ENCODE data around the gene CUL1.
"Not testable (repeated sequence)": the region's sequence is repeated elsewhere in the genome, so short reads cannot be mapped to it uniquely, and the experiment has no call there.

Gene CUL1

DNA sequence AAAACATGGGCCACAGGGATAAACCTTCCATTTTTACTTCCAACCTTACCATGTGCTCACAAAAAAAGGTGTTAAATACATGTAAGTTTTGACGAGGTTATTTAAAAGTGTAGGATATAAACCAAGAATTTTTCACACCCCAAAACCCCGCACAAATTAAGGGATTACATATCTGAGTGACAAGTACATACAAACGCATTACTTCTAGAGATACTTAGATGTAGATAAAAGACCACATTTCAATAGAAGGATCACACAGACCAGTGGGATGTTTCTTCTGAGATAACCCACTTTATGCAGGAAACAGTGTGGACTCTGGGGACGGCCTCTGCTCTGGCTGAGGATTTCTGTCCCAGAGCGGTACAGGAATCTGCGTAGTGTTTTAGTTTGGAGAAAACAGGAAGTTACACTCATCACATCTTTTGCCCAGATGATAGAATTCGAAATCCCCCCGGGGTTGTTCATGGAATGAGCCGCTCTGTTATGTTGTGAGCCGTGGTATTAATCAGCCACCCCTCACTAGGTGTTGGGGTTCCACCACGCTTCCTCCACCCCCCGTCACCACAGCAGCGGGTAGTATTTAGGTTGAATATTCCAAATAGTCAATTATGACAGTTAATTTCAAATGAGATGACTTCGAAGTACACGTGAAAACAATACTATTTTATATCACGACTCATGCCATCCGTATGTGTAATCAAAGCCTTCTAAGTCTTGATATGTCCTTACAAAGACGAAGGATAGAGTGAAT lies 1.3 kb upstream of the CUL1 start:
- DNase-seq (ENCODE audit: low spot score): no peak

DNA sequence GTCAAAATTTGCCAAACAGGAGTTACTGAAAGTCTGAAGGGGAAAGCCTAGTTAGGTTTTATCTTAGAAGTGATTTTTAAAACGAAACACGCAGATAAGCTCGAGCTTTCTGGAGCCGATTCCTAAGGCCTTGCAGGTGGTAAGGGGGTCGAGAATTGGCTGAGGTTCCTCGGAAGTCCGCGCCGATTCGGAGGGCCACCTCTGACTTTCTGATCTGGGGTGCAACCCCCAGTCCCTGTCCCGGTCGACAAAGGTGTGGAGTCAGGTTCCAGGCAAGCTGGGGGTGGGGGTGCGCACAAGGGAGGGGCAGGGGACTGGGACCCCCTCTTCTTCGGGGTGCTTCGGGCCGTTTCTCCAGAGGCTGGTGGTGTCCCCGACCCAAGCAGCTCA lies 701 bp upstream of the CUL1 start:
- DNase-seq (ENCODE audit: low spot score): no peak

DNA sequence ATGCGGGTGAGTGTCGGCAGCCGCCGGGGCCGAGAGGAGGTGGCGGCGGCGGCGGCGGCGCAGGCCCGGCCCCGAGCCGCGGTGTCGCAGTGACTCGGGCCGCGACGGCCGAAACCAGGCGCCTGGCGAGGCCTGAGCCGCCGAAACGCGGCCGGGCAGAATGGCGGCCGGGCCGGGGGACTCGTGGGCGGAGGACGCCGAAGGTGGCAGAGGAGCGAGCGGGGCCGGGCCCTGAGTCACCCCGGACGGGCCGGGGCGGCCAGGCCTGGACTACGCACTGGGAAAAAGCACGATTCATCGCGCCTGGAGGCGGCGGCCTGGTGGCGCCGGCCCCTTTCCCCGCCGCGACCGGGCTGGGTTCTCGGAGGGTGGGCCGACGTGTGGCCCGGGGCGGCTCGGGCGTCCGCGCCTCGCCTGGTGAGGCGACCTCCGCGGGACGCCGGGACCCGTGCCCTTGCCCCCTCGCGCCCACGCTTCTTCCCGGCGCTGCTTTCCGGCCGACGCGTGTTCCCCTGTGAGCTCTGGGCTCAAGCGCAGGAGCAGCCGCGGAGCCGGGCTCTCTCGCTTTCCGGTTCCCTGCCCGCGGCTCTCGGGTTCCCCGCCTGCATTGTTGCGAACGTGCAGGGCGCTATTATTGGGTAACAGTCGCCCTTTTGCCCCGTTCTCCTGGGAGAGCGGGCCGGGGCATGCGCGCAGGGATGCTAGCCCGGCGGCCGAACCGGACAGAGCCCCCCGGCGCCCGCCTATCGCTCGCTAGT lies 500 bp downstream of the CUL1 start:
- peak; percentile 51 for DNase-seq (ENCODE audit: low spot score)

DNA sequence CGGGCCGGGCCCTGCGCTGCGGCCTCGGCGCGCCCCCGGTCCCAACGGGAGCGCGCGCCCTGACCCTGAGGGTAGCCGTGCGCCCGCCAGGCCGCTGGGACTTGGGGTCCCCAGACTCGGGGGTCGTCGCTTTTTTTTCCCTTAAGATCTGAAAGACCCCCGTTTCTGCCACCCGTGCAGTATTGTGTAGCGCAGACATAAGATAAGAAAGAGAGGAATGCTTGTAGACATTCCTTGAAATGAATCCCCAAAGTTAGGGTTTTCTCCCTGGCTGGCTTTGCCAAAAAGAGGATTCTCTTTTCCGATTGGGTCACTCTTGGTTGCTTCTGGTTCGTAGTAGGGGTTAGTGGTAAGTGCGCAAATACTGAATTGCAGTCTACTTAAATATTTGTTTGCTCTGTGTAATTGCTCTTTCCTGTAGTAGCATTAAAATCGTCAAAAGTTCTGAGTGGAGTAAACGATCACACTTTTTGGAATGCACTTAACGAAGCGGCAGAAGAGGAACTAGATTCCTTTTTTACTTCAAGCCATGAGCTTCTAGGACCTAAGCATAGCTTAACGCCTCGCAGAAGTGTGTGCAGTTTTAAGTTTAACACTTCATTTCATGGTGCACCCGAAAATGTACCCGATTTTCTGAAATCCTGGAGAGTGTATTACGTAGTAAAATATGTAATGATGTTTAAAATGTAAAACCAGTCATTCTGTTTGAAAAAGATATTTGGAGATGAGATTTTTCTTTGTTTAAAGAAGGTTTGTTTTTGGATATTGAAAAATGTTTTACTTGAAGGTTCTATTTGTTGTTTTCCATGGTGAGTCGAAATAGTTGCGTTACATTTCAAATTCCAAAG lies 1.3 kb downstream of the CUL1 start:
- peak; percentile 22 for DNase-seq (ENCODE audit: low spot score)

DNA sequence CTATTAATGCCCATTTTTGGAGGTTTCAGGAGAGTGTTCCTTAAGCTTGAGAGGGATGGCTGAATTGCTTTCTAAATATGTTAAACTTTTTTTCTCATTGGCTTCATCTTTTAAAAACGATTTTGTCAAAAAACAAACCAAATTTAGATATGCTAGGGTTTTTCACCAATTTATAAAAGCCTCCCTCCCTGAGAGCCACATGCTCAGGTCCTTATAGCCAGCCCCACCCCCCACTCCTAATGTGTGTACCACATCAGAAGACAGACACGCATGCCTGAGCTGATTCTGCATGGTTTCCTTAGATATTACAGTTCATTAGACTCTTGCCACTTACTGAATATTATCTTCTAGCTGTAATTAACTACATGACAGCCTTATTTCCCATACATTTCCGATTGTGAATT lies 2.0 kb downstream of the CUL1 start:
- DNase-seq (ENCODE audit: low spot score): peak; percentile 40

DNA sequence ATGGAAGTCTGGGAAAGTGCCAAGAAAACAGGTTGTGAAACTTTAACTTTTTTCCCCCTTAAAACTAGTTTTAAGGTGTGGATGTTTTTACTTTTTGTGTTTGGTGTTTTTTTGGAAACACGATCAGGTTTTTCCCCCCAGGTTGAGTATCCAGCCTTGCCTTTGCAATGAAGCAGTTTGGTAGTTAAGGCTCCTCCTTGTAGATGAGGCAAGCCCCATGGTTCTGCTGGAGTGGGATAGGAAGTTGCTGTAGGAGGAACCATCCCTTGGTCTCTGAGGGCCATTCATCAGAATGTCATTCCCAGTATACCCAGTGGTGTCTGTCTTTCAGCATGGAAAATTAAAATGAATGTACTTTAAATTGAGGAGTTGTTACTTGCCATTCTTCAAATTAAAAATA lies 2.7 kb downstream of the CUL1 start:
- no peak for DNase-seq (ENCODE audit: low spot score)

DNA sequence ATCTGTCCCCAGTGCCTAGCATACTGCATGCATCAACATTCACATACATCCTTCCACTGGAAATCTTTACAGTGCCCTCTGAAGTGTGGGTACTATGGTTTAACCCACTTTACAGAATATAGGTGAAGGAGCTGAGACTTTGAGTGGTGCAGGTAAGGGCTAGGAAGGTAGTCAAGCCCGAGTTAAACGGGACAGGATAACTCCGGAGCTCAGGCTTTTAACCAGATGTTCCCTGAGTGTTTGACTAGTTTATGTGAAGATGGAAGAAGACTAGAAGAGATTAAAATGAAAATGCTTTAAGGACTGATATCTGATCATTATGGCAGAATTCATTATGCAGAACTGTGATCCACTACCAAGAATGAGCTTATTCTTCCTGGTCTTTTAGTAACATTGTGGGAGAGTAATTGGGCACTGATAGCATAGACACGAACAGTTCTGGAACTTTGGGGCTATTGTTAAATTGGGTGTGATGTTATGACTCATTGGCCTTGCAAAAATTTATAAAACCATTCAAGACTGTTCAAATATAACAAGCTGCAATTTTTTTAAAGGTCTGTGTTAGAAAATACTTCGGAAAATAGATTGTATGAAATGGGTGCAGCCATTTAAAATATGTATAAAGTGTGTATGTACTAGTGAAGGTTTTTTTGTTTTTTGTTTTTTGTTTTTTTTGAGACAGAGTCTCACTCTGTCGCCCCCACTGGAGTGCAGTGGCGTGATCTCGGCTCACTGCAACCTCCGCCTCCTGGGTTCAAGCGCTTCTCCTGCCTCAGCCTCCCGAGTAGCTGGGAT lies 4.4 kb downstream of the CUL1 start:
- DNase-seq (ENCODE audit: low spot score): no peak

DNA sequence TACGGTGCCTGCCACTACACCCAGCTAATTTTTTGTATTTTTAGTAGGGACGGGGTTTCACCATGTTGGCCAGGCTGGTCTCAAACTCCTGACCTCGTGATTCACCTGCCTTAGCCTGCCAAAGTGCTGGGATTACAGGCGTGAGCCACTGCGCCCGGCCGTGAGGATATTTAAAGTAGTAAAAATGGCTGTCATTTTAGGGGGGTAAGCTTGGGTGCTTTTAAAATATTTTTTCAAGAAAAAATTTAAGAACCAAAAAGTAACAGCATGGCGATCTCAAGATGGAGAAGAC lies 4.9 kb downstream of the CUL1 start:
- not testable (repeated sequence) for DNase-seq (ENCODE audit: low spot score)

DNA sequence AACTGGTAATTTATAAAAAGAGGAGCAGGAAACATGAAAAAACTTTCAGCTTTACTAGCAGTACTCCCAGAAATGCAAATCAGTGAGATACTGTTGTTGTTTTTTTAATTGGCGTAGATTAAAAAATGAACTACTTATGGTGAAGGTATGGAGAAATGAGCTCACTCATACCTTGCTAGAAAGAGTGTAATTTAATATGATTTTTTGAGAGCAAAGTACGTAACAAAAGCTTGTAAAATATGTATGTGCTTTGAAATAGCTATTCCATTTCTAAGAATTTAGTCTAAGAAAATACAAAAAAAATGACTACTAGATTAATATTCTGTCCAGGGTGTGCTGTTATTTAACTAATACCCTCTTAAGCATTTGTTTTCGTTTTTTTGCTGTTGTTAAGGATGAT lies 5.5 kb downstream of the CUL1 start:
- DNase-seq (ENCODE audit: low spot score): no peak

DNA sequence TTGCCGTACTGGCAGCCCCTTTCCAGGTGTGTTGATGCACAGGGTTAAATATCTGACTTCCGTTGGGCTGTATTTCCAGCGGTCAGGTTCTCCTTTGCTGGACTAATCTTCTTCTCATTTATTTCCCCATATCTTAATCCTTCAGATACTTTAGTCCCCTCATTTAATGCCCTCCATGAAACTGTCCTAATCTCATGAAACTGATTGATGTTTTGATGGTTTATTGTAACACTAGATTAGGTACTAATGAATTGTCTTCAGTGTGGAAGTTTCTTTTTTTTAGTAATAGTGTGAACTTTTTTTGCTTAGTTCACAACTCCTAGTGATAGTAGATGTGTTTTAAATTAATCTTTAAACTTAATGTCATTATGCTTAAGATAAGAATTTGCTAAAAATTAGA lies 6.3 kb downstream of the CUL1 start:
- DNase-seq (ENCODE audit: low spot score): no peak

DNA sequence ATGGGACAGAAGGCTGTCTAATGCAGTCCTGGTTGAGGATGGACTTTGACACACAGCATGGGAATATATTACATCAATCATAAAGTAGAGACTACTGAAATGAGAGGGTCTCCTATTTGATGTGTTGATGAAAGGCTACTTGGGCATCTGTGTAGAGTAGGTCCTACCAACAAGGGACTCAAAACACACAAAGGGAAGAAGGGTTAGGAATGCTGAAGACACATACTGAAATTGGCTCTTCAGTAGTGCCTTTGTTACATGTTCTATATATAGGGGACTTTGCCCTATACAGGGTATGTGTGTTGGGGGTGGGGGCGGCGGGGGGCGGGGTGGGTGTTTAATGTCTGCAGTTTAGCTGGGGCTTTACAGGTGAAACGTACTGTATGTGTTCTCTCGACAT lies 7.7 kb downstream of the CUL1 start:
- DNase-seq (ENCODE audit: low spot score): no peak

DNA sequence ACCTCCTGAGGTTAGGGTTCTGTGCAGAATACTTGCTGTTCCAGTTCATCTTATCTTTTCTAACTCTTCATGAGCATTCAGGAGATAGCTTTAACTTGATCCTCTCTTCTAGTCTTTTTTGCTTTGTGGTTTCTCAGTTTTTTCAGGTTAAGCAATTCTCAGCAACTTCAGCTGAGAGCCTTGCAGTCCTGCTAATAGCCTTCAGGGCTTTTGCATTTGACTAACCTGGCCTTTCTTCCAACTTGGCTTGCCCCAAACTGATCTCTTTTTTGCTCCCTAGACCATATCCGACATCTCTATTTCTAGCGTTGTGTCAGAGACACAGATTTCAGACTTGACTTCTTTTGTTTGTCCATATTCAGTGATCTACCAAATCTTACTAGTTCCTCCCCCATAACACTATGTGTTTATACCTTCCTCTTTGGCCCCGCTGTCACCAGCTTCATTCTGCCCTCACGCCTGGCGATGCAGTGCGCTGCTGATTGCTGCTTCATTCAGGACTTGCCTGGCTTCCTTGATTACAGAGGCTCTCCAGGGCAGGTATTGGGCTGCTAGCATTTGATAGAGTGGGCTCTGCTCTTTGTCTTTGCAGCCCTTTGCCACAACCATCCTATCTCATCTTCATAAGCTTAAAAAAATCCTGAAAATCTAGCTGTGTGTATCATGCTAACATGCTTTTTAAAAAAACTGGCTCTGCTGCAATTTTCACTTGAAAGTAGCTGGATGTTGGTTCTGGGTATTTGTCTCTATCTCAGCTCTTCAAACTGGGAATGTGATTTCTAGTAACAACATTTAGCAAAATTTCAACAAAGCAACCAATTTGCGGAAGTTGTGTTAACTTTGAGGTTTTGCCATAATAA lies 9.6 kb downstream of the CUL1 start:
- no peak for DNase-seq (ENCODE audit: low spot score)

DNA sequence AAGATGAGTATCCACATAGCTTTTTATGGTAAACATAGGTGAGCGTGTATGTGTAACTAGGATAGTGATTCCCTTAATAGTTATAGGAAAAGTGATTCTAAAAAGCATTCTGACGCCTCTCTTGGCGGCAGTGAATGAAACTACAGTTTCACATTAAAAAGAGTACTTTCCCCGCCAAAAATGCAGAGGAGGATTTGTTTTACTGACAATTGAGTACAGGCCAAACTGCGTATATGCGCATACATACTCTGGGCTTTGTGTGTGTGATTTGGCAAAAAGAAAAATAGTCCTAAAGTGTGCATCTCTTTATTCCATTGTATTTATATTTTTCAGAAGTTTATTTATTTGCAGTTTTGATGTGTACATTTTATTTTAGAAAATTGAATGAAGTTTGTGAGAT lies 10.3 kb downstream of the CUL1 start:
- DNase-seq (ENCODE audit: low spot score): no peak

DNA sequence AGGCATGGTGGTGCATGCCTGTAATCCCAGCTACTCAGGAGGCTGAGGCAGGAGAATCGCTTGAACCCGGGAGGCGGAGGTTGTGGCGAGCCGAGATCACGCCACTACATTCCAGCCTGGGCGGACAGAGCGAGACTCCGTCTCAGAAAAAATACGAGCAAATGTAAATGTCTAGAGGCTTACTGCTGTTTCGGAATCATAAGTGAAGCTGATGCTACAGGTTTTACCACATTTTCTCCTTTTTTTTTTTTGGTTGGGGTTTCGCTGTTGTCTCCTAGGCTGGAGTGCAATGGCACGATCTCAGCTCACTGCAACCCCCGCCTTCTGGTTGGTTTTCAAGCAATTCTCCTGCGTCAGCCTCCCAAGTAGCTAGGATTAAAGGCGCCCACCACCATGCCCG lies 11.7 kb downstream of the CUL1 start:
- not testable (repeated sequence) for DNase-seq (ENCODE audit: low spot score)

DNA sequence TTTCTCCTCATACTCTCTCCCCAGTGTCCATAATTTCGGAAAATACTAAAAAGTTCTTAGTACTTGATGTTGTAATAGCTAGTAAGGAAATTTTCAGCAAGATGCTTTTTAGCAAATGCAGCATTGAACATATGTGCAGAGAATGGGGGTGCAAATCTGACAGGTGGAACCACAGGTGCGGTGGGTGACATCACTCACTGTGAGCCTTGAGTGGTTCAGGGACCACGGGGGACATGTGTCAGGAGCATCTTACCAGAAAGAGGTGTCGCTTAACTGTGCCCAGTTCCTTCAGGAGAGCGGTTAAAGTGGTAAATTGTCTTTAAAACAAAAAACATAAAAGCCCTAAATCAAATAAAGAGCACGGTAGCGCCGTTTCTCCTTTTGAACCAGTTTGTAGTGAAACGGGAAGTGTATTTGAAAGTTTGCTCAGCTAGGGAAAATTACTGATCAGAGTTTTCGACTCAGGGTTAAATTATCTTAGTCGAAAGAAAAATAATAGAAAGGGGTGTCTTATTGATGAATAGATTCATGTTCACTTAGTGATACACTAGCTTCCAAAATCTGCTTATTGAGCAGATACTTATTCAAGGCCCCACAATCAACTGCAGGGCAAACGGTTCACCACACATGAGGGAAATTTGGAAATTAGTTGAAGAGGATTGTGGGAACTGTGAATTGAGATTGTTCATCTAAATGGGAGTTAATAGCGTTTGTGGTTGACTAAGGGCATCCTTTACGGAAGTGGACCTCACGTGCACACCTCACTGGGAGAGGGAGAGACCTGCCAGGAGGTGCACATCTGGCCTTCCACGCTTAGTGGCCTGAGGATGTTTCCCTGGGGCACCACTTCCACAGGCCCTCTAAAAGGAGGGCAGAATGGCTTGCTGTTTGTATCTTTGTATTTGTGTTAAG lies 12.7 kb downstream of the CUL1 start:
- DNase-seq (ENCODE audit: low spot score): no peak

DNA sequence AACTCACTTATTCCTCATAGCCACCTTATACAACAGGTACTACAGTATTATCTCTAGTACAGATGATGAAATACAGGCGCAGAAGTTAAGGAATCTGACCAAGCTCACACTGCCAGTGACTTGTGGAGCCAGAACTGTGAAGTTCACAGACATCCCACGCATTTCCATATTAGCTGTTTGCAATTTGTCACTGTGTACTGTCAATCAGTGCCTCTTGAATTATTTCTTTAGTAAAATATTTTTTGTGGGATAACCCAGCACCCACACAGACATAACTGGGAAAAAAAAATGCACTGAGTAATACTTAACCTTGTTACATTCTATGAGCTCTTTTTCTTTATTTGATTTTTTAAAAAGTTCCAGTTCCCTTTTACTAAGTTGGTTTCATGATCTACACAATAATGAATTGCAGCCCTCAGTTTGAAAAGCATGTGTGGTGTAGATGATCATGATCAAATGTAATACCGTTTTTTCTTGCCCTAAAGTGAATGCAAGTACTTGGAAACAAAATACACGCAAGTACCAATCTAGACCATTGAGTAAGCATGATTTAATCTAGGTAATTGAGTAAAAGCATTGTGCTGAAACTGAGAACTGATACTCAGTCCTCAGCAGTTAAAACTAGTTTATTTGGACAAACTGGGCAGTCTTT lies 14.1 kb downstream of the CUL1 start:
- no peak for DNase-seq (ENCODE audit: low spot score)

DNA sequence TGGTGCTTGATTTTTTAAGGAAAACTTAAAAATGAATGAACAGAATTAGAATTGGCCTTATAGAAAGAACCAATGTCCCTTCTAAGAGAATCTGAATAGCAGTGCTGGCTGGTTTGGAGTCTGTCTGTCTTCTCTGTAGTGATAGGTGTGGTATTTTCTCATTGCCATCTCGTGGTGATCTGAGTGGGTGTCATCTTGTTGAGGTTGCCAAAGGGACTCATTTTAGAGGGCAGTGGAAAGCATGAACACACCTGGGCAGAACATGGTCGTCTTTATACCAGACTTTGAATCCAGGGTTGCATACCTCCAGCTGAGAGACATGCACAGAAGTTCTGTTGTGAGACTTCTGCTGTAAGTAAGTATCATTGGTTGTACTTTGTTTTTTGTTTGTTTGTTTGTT lies 15.8 kb downstream of the CUL1 start:
- no peak for DNase-seq (ENCODE audit: low spot score)

DNA sequence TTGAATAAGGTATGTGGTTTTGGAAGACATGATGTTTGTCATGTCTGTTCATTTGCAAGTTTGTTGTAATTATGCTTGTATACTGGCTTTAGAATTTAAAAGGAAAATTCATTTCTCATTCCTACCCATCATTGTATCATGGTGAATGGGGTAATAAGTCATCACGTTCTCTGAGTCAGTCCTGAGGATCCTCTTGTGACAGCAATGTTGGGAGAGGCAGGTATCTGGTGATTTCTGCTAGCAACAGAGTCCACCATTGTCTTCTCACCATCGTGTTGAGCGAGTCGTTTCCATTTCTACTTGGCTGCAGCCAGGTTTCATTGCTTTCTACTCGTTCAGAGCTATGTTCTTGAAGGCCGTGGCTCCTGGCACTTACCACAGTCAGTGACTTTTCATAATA lies 16.3 kb downstream of the CUL1 start:
- DNase-seq (ENCODE audit: low spot score): no peak

DNA sequence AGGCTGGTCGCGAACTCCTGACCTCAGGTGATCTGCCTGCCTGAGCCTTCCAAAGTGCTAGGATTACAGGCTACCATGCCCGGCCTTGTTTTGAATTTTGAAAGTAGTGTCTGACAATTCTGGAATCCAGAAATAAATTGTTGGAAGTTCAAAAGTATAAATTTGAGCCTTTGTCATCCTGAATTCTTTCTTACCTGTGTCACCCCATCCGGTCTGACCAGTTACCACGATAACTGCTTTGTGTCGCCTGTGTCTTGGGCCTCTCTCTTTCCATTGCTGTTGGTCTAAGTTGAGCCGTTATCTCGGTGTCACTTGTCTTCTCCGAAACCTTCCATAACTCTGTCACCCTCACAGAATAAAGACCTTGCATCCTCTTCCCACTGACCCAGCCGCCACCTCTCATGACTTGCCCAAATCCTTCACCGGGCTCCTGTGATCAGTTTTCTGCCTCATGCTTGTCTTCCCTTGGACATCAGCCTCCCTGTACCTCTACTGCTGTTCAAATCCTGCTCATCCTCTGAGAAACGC lies 18.6 kb downstream of the CUL1 start:
- DNase-seq (ENCODE audit: low spot score): no peak
